ENCODE measurements around the gene TMEM109.

The TMEM109 gene

DNA sequence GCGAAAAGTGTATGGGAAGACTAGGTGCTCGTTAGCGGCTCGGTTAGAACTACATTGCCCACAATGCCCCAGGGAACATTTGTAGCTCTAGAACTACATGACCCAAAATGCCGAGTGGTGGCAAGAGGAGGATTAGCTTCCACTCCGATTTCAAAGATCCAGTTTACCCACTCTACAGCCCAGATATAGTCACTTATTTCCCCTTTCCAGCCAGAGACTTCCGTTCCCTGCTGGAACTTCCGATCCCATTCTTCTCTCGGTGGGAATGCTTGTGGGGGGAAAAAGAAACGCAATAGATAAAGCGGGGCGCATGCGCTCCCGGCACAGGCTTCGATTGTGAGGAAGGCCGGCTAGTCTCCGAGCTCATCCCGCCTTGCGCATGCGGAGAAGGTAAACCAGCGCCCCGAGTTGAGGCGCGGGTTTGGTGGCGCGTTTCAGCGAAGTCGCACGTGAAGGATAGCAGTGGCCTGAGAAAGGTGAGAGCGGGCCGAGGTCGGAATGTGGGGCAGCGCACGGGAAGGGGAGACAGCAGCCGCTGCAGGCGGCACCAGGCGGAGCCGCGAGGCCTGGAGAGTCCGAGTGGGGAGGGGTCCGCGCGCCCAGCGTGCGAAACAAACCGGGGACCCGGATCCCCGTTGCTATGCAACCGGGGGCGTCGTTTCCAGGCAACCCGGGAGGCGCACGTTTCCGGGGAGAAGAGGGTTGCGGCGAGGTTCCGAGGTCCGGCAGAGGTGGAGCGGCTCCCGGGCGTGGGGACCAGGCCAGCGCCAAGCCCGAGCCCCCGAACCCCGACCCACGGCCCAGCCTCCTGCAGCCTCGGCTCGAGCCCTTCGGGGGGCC is at the start of gene TMEM109:
Gene TMEM109, plus strand, starts transcription at position 366 of the 840 bp plus-strand sequence. CDS start 5,536 bp downstream, outside the sequence.
- peak; percentile 82 to 90 for DNase-seq

DNA sequence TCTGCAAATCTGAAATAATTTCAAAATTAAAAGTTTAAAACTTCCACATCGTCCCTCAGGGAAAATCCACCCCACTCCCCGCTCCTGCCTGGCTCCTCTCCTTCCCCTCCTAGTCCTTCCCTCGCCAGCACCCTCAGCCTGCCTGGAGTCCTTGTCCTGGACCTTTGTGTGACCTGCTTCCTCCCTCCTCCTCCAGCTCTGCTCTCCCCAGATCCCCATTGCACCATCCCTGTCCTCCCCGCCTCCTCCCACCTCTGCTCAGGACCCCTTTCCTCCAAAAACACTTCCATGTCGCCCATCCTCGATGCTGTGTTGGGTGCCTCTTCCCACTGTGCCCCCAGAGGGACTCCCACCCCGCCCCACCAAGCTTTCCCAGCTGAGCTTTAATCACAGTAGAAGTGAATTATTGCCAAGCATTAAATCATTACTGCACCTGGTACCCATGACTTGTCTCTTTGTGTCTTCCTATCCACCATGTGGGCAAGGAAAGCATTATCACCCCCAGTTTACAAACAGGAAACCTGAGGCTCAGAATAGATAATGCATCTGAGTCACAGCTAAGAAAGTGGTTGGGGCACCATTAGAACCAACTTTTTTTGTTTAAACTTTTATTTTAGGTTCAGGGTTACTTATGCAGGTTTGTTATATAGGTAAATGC is 49.0 kb upstream of the TMEM109 start:
- DNase-seq, result no peak

DNA sequence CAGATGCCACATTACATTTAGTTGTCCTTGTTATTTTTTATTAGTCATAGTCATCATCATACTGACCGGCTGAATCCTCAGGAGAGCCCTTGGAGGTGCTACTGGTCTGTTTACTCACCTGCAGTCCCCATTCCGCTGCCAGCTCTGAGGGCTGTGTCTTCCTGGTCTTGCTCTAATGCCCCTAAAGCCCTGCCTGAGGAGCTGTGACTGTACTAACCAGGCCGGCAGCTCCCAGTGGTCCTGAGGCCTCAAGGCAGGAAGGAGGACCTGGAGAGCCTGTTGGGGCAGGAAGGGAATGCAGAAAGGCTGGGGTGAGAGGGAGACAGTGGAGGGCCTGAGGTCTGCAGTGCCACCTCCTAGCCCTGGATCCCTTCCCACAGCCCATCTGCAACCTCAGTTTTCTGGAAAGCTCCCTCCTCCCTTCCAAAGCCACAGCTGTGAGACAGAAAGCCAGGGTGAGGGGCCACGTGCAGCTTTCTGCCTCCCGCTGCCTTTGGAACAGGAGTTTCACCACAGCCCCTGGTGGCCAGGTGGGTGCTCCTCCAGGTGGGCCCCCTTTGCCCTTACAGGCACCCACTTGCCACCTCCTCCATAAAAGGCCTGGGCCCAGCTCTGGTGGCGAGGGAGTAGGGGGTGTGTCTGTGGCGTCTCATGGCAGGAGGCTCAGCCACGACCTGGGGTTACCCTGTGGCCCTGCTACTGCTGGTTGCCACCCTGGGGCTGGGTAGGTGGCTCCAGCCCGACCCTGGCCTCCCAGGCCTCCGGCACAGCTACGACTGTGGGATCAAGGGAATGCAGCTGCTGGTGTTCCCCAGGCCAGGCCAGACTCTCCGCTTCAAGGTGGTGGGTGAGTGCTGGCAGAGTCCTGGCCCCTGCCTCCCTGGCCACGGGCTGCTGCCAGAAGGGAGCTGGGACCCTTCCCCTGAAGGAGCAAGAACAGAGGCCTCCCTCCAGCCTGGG is 46.8 kb upstream of the TMEM109 start, which contains the start of gene ZP1:
Gene ZP1, plus strand, starts transcription at position 632 of the 960 bp plus-strand sequence. Its CDS starts 20 bp downstream, at position 652.
- DNase-seq, result no peak

DNA sequence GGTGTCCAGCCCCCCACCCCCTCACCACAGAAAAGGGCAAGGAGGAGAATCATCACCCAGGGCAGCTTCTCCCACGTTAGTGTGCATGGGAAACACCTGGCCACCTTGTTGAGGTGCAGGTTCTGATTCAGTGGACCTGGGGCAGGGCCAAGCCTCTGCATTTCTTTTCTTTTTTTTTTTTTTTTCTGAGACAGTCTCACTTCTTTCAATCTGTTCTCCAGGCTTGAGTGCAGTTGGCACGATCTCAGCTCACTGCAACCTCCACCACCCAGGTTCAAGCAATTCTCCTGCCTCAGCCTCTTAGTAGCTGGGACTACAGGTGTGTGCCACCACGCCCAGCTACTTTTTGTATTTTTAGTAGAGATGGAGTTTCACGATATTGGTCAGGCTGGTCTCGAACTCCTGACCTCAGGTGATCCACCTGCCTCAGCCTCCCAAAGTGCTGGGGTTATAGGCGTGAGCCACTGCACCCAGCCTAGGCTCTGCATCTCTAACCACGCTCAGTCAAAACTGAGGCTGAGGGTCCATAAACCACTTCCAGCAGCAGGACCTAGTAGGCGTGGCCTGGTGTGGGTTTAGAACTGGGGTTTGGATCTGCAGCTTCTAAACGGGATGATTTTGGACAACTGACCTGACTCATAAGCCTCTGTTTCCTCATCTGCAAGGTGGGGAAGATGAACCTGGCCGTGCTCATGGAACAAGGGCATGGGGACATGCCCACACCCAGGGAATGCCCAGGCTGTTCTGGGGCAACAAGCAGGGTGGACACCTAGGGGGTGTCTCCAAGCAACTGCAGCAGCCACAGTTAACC is 45.9 kb upstream of the TMEM109 start:
- DNase-seq, result no peak

DNA sequence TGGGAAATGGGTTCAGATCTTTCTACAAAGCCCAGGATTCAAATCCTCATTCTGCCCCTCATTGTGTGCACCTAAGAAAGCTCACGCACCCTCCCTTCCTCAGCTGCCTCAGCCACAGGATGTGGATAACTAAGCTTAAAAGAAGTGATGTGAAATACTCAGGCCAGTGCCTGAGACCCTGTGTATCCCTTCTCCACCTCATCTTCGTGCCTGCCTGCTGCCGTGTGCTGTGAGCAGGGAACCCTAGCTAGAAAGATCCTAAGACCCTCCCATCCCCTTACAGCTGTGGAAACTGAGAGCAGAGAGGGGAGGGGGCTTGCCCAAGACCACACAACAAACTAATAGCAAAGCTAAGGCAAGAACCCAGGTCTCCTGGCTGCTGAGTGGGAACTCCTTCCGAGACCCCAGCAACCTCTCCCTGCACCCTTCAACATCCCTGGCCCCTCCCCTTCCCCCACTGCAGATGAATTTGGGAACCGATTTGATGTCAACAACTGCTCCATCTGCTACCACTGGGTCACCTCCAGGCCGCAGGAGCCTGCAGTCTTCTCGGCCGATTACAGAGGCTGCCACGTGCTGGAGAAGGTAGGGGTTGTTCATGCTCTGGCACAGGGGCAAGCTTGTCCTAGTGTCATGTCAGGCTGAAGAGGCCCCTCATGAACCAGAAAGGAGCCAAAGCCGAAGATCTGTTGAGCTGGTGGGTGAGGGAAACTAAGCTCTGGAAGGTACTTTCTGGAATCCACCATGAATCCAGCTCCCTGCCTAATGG is 45.1 kb upstream of the TMEM109 start:
- DNase-seq, result no peak

DNA sequence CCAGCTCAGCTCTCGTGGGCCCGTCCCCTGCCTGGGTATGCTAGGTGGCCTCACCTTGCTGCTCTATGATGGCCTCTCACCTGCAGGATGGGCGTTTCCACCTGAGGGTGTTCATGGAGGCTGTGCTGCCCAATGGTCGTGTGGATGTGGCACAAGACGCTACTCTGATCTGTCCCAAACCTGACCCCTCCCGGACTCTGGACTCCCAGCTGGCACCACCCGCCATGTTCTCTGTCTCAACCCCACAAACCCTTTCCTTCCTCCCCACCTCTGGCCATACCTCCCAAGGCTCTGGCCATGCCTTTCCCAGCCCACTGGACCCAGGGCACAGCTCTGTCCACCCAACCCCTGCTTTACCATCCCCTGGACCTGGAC is 44.5 kb upstream of the TMEM109 start:
- DNase-seq, result no peak

DNA sequence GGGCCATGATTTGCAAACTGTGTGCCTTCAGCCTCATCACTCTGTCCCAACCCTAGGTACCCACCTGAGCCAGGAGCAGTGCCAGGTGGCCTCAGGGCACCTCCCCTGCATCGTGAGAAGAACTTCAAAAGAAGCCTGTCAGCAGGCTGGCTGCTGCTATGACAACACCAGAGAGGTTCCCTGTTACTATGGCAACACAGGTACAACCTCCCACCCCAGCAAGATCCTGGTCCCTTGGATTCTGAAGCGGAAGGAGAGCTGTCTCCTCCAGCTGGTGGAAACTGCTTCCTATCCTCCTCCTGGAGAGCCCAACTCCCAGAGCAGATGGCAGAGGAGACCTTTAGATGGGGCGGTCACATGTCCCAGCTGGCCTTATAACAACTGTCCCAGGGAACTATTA is 43.7 kb upstream of the TMEM109 start:
- no peak for DNase-seq

DNA sequence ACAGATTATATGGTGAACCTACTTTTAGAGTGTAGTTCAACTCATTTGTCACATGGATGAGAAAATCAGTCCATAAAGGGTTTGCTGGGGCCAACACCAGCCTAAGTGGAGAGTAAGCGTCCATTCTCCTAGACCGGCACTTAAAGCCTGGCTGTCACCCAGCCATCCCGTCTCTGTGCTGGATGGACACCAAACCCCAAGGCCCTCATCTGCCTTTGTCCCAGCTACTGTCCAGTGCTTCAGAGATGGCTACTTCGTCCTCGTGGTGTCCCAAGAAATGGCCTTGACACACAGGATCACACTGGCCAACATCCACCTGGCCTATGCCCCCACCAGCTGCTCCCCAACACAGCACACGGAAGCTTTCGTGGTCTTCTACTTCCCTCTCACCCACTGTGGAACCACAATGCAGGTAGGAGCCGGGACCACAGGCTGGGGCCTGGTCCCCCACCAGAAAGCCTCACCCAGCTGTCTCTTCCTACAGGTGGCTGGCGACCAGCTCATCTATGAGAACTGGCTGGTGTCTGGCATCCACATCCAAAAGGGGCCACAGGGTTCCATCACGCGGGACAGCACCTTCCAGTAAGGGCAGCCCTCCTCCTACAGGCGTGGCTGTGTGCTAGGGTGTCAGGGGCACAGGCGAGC is 43.1 kb upstream of the TMEM109 start:
- DNase-seq, result no peak

DNA sequence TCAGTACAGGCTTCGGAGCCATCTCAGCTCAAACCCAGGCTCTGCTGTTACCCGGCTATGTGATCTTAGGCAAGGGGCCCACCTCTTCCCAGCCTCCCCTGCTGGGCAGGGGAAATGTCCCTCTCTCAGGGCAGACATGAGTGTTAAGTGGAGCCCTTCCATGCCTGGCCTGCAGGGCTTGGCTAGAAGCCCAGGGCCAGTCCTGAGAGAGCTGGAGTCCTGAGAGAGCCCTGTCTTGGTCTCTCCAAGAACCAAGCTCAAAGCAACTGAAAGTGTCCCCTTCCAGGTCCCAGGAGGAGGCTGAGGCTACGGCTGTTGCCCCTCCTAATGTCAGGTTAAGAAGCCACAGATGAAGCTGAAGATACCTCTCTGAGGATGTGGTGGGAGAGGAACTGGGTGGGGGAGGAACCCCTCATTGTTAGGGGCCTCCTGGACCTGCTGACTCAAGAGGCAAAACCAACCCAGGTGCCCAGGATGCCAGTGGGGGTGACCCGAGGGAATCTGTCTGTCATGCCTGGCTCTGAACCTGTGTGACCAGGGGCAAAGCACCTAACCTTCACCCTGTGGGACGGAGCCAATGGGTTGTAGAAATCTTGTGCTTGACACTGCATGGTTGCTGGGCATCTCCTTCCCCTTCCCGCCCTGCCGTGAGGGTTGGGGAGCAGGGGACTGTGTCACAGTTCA is 42.4 kb upstream of the TMEM109 start:
- no peak for DNase-seq

- no peak for DNase-seq
These were observed 41.6 kb upstream of the TMEM109 start for GRCh38 chr11:60872124-60872960.

DNA sequence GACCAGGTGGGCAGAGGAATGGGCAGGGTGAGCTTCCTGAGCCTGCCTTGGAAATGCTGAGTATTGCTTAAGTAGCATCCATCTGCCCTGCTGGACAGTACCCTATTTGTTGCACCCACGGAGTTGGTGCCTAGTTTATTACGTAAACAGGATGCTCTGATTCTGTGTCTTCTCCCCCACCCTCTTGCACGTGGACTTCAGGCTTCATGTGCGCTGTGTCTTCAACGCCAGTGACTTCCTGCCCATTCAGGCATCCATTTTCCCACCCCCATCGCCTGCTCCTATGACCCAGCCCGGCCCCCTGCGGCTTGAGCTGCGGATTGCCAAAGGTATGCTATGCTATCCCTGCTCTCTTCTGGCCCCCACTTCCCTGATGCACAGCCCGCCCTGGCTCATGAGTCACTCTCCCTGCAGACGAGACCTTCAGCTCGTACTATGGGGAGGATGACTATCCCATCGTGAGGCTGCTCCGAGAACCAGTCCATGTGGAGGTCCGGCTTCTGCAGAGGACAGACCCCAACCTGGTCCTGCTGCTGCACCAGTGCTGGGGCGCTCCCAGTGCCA is 40.9 kb upstream of the TMEM109 start:
- no peak for DNase-seq

GRCh38 chr11:60873533-60873932 is 40.4 kb upstream of the TMEM109 start:
- no peak for DNase-seq

DNA sequence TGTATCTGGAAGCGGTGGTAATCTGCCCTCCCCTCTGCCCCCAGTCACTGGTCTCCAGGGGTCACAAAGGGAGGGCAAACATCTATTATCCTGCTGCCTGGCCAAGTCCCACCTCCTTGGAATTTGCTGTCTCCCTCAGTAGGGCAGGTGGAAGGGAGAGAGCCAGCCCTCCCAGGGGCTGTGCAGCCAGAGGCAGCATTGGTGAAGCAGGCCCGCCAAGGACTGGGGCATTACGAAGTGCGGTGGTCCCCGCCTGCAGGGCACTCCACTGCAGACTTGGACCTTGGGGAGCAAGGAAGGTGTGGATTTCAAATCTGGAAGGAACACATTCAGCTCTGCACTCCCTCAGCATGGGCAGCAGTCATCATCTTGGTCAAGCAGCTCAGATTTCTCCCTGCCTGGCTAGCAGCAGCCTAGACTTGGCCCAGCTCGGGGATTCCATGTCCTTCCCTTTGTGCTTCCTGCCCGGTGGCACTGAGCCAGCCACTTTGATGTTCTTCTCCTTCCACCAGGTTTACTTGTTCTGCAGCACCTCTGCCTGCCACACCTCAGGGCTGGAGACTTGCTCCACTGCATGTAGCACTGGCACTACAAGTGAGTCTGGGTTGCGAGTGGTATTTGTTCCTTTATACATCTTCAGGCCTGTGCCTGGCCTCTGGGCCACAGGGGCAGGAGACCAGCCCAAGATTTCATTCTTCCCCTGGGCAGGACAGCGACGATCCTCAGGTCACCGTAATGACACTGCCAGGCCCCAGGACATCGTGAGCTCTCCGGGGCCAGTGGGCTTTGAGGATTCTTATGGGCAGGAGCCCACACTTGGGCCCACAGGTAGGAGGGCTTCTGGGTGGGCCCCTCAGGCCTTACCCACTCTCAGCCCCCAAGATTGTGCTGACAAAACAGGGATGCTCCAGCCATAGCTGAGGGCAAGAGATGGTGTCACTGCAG is 39.3 kb upstream of the TMEM109 start:
- no peak for DNase-seq

DNA sequence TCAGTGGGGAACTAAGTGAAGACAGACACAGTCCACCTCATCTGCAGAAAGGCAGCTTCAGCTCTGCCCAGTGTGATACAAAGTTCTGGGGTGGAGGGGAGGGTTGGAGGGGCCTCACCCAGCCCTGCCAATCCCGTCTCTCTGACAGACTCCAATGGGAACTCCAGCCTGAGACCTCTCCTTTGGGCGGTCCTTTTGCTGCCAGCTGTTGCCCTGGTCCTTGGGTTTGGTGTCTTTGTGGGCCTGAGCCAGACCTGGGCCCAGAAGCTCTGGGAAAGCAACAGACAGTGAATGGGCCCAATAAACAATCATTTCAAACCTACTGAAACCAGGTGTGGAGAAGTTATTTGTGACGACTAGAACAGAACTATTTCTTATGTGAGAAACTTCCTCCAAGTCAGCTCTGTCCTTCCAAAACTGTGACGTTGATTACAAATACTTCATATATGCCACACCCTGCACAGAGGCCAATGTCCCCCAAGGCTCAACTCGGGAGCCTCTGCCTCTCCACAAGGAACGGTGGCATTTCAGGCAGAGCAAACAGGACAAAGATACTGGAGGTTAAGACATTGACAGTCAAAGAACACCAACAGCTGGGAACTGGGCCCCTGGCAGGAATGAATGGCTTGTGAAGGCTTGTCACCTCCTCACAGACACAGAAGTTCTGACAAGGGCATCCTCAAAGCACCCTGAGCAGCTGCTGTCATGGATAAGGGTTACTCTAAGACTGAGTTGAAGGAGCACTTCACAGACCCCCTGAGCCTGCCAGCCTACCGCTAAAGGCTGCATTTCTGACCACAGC is 38.4 kb upstream of the TMEM109 start:
- no peak for DNase-seq

GRCh38 chr11:60876168-60876485 is 37.8 kb upstream of the TMEM109 start:
- no peak for DNase-seq

- no peak for DNase-seq
These were observed 35.5 kb upstream of the TMEM109 start for GRCh38 chr11:60878245-60879101.
